Fibroblast of skin of right quadriceps (primary cell): ENCODE measurements around the gene HINFP.
"Not testable (repeated sequence)": the region's sequence is repeated elsewhere in the genome, so short reads cannot be mapped to it uniquely, and the experiment has no call there.

ENCODE experiments used
- DNase-seq: peaks from one replicate; pipeline ENCODE4 v3.0.0-alpha.2; 2013

HINFP gene

DNA sequence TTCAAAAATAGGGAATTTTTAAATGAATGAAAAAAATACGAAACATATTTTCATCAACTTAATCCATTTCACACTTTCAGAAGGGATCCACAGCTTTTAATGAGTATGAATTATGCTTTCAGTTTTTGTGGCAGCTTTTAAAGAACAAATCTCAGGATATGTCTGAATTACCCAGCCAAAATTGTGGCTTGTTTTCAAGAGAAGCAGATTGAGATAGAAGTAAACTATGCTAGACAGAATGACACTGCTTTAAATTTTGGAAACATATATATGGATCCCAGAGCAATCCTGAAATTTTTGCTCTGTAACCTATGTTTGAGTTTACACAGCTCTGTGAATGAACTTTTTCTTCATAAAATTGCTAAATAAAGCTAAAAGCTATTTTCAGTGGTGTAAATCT, 2.4 kb upstream of the HINFP start:
- no peak for DNase-seq

DNA sequence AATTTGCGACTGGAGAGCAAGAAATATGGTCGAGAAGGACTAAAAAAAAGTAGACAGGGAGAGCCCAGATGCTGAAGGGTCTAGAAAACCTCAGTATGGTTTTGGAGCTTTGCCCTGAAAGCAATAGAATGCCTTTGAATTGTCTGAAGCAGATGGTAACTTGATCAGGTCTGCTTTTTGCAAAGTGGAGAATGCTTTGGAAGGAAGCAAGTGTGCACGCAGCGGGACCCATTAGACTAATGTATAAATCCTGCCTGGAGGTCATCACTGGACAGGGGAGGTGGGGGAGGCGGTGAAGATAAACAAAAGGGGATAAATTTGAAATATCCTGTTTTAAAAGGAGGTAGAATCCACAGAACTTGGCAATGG, 757 bp upstream of the HINFP start:
- DNase-seq = peak; percentile 65

DNA sequence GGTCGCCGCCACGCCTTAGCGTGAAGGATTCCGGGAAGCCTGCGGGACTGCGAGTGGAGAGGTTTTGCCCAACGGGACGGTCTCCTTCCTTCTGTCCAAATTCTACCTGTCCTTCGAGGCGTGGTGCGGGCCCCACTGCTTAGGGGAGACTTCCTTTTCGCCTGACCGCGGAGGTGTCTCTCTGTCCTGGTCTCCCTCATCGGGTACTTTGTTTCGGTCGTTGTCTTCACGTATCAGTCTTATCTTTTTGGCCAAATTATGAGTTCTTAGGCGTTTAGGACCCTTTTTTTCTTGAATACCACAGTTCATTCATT, 388 bp downstream of the HINFP start:
- DNase-seq = no peak

DNA sequence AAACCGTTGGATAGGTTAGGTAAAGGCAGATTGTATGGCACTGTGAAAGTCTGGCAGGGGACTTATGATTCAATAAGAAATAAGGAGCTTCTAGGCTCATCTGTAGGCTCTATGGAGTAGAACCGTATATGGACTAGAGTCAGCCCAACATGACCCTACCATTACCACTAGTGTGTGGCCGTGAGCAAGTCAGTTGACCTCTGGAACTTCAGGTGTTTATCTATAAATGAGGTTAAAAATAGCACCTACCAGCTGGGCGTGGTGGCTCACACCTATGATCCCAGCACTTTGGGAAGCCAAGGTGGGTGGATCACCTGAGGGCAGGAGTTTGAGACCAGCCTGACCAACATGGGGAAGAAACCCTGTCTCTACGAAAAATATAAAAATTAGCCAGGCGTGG, 4.4 kb downstream of the HINFP start:
- no peak for DNase-seq

DNA sequence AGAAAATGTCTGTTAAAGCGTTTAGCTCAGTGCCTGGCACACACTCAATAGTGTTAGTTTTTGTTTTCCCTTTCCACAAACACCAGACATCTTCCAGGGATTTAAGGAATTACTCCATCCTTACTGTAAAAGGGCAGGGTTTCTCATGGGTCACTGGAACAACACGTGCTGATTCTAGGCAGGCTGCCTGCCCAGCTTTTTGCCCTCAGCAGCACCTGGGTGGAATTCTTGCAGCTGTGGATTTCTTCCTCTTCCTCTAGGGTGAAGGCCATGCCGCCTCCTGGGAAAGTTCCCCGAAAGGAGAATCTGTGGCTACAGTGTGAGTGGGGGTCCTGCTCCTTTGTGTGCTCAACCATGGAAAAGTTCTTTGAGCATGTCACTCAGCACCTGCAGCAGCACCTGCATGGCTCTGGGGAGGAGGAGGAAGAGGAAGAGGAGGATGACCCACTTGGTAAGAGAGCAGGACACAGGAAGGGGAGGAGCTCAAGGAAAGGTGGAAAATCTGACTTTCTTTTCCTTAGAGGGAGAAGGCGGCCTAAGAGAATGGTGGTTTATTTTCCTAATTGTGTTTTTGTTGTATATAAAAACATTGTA, 5.4 kb downstream of the HINFP start:
- no peak for DNase-seq

DNA sequence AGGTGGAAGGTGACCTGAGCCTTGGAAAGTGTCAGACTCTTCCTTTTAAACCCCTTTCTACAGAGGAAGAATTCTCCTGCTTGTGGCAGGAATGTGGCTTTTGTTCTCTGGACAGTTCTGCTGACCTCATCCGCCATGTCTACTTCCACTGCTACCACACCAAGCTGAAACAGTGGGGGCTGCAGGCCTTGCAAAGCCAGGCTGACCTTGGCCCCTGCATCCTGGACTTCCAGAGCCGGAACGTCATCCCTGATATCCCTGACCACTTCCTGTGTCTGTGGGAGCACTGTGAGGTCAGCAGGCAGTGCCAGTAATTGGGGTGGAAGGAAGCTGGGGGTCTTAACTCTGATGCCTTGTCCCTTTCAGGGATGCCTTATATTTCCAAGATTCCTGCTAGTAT, 9.3 kb downstream of the HINFP start:
- no peak for DNase-seq

DNA sequence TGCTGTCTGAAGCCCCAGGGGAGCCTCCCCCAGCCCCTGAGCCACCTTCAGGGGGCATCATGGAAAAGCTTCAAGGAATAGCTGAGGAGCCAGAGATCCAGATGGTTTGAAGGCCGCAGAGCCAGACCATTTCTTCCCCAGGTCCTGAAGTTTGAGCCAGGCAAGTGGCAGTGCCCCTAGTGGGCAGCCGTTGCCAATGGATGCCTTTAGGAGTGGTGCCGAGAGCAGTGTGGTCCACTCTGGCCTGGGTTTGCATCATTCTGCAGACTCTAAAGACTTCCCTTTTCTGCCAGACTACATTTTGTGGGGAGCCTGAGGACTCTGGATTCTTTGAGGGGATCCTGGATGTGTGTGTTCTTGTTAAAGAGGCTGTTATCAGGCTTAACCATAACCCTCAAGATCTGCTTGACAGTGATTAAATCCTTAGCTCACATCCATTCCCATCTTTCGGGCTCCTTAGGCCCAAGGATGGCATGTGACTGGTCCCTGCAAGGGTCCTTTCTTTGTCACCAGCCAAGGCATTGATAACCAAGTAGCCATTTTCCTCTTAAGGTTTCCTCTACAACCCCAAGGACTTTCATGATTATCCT, 13.1 kb downstream of the HINFP start:
- DNase-seq = no peak

DNA sequence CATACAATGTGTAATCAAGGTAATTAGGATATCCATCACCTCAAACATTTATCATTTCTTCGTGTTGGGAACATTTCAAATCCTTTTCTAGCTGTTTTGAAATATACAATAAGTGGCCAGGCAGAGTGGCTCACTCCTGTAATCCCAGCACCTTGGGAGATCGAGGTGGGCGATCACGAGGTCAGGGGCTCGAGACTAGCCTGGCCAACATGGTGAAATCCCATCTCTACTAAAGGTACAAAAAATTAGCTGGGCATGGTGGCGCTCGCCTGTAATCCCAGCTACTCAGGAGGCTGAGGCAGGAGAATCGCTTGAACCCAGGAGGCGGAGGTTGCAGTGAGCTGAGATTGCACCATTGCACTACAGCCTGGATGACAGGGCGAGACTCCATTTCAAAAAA, 17.9 kb downstream of the HINFP start:
- not testable (repeated sequence) for DNase-seq

DNA sequence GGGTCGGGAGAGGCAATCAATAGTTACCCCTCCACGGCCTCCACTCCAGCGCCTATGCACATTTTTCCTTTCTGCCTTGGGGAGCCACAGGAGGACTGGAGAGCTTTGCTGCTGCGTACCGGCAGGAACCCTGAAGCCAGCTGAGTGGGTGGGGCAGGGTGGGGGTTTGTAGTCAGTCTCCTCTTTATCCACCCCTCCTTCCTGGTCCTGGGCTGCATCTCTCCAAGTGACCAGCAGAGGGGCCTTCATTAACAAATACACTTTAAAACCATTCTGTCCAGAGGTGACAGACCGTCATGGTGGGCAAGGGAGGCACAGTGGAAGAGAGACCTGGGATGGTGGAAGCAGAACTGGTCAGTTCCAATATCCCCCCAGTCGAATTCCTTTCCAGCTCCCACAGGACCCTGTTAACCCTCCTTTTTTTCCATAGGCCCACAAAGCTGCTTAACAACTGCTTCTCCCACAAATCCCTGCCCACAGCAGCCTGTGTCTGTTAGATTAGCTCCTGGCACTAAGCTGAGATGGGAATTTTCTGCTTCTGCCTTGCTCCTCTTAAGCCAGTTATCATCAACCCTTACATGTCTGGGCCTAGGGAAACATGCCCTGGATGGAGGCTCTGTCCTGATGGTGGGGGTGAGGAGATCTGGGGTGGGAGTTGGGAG, 23.6 kb downstream of the HINFP start:
- DNase-seq = peak; percentile 60

DNA sequence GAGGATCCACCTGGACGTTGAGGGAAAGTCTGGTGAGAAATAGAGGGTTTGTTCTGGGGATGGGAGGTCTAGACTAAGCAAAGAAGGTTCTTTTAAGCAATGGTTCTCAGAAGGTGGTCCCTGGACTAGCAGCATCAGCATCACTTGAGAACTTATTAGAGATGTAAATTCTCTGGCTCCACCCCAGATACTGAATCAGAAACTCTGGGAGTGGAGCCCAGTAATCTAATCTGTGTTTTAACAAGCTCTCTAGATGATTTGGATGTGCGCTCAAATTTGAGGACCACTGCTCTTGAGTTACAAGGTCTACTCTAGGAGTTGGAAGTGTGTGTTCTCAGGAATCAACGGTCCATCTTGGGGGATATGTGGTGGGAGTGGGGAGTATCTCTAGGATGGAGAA, 24.2 kb downstream of the HINFP start:
- DNase-seq = no peak

DNA sequence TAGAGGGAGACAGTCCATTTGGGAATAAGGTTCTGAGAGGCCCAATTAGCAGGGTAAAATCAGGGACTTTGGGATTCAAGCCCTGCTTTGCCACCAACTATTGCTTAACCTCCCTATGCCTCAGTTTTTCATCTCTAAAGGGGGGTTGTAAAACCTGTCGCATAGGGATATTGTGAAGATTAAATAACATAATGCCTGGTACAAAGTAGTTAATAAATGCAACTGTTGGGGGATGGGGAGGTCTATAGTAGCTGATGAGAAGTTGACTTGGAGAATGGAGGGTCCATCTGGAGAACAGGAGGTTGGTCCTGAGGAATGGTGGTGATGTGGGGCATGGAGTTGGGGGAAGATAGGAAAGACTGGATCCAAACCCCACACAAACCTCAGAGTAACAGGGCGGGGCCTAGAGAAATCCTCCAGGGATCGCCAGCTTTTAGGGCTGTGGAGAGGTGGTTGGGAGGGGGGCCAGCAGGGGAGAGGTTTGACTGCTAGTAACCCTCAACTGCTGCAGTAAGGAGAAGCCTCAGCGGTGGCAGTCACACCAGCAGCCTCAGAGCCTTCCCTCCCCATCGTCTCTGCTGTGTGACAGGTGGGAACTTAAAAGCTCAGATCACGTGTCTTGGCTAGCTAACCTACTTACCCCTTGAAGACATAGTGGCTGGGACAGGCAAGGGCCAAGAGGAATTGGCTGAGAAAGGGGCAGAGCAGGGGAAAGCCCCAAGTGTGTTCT, 26.4 kb downstream of the HINFP start:
- DNase-seq = no peak

DNA sequence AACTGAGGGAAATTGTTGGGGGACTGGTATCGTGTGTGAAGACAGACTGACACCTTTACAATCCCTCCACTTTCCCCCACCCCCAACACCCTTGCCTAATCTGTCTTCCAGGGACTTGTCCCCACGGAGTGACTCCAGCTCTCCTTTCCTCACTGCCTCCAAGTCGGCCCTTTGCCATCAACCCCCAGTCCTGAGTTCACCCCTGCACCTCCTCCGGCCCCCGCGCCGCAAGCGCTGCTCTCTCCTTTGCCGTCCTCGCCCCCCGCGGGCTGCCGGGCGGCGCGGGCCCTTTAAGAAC, 27.3 kb downstream of the HINFP start:
- DNase-seq = no peak

DNA sequence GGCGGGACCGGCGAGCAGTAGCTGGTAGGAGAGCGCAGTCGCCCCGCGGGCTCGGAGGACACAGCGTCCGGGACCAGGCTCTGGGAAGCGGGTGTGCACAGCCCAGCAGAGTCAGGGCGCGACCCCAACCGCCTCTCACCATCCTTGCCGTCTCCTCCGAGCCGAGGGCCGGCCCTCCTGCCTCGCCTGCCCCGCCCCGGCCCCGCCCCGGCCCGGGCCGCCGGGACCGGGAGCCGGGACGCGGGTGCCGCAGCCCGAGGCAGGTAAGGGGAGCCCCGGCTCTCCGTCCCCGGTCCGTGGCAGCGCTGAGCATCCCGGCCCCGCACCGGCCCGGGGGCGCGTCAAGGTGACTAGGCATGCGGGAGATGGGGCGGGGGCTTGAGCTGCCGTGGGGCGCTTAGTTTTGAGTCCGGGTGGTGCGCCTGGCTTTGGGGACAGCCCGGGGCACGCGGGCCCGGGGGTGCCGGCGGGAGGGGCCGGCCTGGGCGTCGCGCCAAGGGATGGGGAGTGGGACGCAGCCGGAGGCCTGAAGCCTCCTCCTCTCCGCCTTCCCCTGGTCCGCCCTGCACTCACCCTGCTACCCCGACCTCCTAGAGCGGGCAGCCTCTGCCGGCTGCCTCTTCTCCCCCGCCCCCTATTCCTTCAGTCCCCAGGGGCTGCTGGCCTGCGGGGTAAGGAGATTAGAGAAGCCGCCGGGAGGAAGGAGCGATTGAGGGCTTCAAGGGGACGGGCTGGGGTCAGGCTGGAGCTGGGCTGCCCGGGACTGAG, 27.8 kb downstream of the HINFP start, which contains the start of gene ABCG4:
TSS of gene ABCG4 (plus strand) at position 35 of the 768 bp plus-strand sequence. CDS start 914 bp downstream, outside the sequence.
- DNase-seq = no peak

DNA sequence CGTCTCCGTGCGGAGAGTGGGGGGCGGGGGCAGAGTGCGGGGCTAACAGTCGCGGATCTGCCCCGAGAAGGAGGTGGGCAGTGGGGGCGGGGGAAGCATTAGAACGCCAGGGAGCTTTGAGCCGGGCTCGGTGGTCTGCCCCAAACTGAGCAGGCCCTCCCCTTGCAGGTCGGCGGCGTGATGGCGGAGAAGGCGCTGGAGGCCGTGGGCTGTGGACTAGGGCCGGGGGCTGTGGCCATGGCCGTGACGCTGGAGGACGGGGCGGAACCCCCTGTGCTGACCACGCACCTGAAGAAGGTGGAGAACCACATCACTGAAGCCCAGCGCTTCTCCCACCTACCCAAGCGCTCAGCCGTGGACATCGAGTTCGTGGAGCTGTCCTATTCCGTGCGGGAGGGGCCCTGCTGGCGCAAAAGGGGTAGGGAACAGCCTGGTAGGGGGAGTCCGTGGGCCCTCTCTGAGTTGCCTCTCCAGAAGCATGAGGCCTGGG, 28.5 kb downstream of the HINFP start:
- DNase-seq = no peak

DNA sequence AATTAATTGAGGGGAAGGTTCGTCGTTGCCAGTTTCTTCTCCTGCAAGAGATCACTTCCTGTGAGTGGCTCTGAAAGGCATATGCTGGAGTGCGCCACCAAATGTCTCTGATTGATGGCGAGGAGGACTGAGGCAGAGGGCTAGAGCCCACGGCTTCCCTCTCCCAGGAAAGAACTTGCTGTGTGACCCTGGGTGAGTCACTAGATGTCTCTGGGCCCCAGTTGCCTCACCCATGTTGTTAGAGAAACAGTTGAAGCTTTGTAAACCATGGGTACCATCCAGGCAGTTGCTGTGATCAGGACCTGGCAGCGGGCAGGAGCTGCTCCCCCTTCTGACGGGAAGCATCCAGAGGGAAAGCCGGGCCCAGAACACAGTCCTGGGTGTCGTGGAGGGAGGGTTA, 30.7 kb downstream of the HINFP start:
- DNase-seq = no peak

DNA sequence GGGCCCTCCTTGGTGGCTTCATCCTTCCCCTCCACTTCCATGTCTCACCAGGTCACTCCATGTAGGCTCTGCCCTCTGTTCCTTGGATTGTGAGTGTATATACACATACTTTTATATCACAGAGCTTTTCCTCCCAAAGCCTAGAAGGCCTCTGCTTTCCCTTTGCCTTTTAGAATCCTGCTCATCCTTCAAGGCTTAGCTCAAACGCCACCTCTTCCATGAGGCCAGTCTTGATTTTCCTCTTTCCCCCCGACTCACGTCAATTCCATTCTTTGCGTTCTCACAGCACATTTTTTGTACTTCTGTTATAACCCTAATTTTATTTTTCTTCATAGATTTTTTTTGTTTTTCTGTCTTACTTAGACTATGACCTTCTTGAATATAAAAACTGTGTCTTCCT, 31.2 kb downstream of the HINFP start:
- DNase-seq = no peak

DNA sequence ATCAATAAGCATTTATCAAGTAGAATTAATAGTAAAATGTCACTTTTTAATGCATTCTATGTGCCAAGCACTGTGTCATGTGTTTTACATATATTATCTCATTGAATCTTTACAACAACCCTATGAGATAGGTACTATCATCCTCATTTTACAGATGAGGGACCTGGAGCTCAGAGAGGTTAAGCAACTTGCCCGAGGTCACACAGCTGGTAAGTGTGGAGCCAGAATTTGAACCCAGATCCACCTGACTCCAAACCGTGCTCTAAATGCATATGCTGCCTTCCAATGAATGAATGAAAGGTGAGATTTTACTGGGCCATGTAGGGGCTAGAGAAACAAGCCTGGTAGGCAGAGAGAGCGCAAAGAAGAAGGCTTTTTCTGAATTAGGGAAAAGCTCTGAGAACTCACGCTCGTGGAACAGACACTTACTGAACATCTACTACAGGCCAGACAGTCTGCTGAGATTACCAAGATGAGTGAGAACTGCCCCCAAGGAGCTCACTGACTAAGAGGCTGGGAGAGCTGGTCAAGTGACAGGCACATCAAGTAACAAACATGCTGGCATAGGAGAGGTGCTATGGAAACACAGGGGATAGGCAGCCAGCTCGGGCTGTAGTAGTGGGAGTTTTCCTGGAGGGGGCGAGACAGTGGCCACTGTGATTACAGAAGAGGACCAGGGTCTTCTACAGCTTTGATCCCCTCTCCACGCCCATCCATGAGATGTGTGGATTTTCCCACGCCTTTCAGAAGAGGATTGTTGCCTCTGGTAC, 31.9 kb downstream of the HINFP start:
- DNase-seq = no peak

DNA sequence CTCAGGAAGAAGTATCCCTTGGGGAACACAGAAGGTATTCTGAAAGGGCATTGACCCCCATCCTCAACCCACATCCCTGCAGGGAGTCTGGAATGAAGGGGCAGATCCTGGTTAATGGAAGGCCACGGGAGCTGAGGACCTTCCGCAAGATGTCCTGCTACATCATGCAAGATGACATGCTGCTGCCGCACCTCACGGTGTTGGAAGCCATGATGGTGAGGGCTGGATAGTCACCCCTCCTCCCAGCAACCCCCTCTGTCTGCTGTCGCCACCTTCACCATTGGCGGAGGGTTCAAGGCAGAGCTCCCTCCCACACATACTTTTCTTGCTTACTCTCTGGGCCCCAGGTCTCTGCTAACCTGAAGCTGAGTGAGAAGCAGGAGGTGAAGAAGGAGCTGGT, 32.8 kb downstream of the HINFP start:
- no peak for DNase-seq

DNA sequence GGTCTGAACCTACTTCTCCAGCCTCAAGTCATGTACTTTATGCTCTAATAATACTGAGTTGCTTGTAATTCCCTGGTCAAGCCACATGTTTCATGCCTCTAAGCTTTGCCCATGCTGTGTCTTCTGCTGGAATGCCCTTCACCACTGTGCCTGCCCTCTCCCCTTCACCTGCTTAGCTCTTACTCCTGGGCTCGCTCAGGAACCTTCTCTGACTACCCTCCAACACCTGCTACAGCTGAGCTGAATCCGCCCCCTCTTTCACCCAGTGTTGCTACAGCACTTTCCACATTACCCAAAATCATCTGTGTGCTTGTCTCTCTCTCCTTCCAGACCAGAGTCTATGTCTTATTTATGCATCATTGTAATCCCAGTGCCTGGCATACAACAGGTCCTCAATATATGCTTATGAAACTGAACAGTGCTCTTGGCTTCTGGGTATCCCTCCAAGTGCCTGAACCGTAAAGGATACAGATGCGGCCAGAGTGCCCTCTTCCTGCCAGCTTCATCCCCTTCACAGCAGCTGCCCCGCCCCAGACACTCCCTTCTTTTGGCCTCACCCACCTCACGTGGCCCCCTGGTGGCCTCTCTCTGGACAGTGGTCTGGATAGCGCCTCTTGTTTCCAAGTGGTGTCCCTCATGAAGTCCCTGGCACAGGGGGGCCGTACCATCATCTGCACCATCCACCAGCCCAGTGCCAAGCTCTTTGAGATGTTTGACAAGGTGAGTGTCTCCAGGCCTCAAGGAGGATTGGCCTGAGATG, 34.5 kb downstream of the HINFP start:
- DNase-seq = no peak

DNA sequence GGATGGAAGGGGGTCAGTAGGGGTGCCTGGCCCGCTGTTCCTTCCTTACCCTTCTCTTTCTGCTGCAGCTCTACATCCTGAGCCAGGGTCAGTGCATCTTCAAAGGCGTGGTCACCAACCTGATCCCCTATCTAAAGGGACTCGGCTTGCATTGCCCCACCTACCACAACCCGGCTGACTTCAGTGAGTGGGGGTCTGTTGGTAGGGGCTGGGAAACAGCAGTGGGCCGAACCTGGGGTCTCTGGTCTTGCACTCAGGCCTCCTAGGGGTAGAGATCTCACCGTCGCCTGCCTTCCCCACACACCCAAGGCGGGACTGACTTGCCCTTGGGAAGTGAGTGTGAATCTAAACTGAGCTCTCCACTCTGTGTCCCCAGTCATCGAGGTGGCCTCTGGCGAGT, 35.1 kb downstream of the HINFP start:
- no peak for DNase-seq

DNA sequence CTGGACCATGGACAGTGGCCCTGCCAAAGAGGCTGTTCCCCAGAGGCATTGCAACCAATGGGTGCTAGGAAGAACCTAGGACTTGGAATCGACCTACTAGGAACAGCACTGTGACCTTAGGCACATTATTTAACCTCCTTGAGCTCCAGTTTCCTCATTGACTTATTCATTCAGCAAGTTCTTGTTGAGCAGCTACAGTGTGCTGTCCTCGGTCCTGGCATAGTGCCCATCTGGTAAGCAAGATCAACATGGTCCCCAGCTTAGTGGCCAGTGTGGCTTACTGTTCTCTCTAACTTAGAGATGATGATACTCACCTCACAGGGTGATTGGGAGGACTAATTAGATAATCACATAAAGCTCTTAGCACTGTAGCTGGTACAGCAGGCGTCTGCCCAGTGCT, 35.7 kb downstream of the HINFP start:
- no peak for DNase-seq

DNA sequence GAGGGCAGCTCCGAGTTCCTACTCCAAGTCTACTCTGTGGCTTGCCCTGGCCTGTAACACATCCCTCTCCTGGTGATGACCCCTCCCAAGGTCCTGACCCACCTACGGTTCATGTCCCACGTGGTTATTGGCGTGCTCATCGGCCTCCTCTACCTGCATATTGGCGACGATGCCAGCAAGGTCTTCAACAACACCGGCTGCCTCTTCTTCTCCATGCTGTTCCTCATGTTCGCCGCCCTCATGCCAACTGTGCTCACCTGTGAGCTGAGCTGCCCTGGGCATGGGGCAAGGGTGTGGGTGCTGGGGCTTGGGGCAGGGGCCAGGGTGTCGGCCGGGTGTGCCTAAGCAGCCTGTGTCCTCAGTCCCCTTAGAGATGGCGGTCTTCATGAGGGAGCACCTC, 37.1 kb downstream of the HINFP start:
- no peak for DNase-seq
